ENCODE measurements around the gene TSPAN8.
"Not testable (repeated sequence)": the region's sequence is repeated elsewhere in the genome, so short reads cannot be mapped to it uniquely, and the experiment has no call there.

Gene TSPAN8

DNA sequence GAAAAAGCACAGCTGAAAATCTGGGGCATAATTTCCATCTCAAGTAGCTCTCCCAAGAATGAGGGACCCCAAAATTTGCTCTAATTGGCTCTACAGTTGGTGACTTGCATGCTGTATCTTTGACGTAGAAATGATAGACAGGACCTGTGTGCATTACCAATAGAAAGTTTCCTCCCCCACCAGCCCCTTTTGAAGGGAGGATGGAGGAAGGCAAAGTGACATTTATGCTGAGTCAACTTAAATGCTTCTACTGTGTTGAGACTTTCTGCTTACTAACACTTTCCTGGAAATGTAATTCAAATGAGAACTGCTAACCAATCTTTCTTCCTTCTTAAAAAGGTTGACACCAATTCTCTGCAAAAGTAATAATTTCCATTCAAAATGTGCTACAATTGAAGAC lies 31.9 kb downstream of the TSPAN8 start:
- TF ChIP-seq, protein P1, sequence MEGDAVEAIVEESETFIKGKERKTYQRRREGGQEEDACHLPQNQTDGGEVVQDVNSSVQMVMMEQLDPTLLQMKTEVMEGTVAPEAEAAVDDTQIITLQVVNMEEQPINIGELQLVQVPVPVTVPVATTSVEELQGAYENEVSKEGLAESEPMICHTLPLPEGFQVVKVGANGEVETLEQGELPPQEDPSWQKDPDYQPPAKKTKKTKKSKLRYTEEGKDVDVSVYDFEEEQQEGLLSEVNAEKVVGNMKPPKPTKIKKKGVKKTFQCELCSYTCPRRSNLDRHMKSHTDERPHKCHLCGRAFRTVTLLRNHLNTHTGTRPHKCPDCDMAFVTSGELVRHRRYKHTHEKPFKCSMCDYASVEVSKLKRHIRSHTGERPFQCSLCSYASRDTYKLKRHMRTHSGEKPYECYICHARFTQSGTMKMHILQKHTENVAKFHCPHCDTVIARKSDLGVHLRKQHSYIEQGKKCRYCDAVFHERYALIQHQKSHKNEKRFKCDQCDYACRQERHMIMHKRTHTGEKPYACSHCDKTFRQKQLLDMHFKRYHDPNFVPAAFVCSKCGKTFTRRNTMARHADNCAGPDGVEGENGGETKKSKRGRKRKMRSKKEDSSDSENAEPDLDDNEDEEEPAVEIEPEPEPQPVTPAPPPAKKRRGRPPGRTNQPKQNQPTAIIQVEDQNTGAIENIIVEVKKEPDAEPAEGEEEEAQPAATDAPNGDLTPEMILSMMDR (IDR thresholded peaks at IDR 0.05; ENCODE audit: control insufficient read depth, insufficient read depth, low read depth, low read length, missing control alignments), result no peak
- DNase-seq (ENCODE audit: low read depth), result no peak
- H3K4me3 ChIP-seq (ENCODE audit: control insufficient read depth, low read depth, low read length), result no peak overlapping the region

DNA sequence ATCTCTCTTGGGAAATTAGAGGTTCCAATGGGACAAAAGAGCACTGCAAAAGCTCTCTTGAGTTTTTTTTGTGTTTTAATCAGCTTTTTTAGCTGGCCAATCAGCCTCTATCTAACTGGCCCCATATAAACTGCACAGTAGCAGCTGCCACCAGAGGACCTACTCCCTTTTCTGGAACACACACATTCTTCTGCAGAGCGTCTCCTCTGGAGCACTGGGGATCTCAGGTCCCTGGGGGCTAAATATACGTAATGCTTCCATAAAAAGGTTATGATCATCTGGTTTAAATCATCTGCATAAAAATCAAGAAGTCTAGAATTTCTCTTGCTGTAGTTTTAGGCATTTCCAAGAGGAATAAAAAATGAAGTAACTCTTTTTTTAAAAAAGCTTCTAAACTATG lies 32.3 kb downstream of the TSPAN8 start:
- no peak for DNase-seq (ENCODE audit: low read depth)
- TF ChIP-seq, protein P1 (IDR thresholded peaks at IDR 0.05; ENCODE audit: control insufficient read depth, insufficient read depth, low read depth, low read length, missing control alignments), result no peak
- no peak overlapping the region for H3K4me3 ChIP-seq (ENCODE audit: control insufficient read depth, low read depth, low read length)

DNA sequence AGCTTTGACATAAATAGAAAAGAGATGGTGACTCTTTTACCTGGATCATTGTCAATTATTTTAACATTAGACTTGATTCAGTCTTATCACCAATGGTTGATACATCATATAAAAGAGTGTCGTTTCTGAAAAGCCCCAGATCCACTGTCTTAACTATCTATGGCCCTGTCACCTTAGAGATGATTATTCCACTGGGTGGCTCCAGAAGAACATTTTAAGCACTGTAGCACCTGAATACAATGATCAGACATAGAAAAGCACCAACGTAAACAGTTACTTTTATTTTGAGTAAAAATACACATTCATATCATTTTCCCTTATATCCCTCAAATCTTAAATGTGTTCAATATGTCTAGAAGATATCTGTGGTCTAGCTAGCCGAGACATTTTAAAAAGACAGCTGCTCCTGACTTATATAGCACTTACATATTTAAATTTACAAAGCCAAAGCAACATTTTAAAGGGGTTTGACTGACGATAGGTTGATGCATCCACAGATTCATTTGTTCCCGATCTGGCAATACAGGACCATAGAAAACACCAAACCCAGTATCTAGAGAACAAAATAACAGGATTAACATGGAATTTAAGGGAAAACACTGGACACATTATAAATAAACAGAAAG lies 32.9 kb downstream of the TSPAN8 start:
- TF ChIP-seq, protein P1 (IDR thresholded peaks at IDR 0.05; ENCODE audit: control insufficient read depth, insufficient read depth, low read depth, low read length, missing control alignments), result no peak
- no peak overlapping the region for H3K4me3 ChIP-seq (ENCODE audit: control insufficient read depth, low read depth, low read length)
- no peak for DNase-seq (ENCODE audit: low read depth)

- not testable (repeated sequence) for H3K4me3 ChIP-seq (ENCODE audit: control insufficient read depth, low read depth, low read length); DNase-seq (ENCODE audit: low read depth)
Observed at GRCh38 chr12:71113148-71113547, 44.7 kb downstream of the TSPAN8 start.

GRCh38 chr12:71109834-71110233 lies 48.0 kb downstream of the TSPAN8 start:
- TF ChIP-seq, protein P1 (IDR thresholded peaks at IDR 0.05; ENCODE audit: control insufficient read depth, insufficient read depth, low read depth, low read length, missing control alignments), result no peak
- H3K4me3 ChIP-seq (ENCODE audit: control insufficient read depth, low read depth, low read length), result no peak overlapping the region
- DNase-seq (ENCODE audit: low read depth), result no peak

GRCh38 chr12:71108355-71108754 lies 49.4 kb downstream of the TSPAN8 start:
- DNase-seq (ENCODE audit: low read depth), result no peak
- TF ChIP-seq, protein P1 (IDR thresholded peaks at IDR 0.05; ENCODE audit: control insufficient read depth, insufficient read depth, low read depth, low read length, missing control alignments), result no peak
- H3K4me3 ChIP-seq (ENCODE audit: control insufficient read depth, low read depth, low read length), result no peak overlapping the region

DNA sequence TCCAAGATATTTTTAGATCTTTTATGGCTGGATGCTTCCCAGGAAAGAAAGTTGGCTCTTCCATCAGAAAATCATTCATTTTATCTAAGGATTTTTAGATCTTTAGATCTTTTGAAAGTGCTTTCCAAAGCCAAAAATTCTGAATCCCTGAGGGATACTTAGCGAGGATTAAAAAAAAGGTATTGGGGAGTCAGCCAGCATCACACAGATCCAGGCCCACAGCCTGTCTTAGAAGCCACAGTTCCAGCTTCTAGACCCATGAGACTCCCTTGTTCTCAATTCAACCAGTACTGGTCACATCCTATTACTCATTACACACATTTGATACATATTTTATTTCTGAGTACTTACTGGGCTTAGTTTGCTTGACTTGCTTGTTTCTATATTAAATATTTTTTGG lies 49.9 kb downstream of the TSPAN8 start:
- no peak for DNase-seq (ENCODE audit: low read depth)
- H3K4me3 ChIP-seq (ENCODE audit: control insufficient read depth, low read depth, low read length), result no peak overlapping the region
- TF ChIP-seq, protein P1 (IDR thresholded peaks at IDR 0.05; ENCODE audit: control insufficient read depth, insufficient read depth, low read depth, low read length, missing control alignments), result no peak
